HG03280 (cell line): ENCODE measurements around the gene TBX3.

Experiments used
- ATAC-seq: cut with Tn5 transposase; IDR thresholded peaks from one replicate; pipeline ENCODE4 v1.9.1; 2021; ENCODE audit warnings: mild to moderate bottlenecking, moderate library complexity; ENCODE audit not compliant: unreplicated experiment

Gene TBX3

DNA sequence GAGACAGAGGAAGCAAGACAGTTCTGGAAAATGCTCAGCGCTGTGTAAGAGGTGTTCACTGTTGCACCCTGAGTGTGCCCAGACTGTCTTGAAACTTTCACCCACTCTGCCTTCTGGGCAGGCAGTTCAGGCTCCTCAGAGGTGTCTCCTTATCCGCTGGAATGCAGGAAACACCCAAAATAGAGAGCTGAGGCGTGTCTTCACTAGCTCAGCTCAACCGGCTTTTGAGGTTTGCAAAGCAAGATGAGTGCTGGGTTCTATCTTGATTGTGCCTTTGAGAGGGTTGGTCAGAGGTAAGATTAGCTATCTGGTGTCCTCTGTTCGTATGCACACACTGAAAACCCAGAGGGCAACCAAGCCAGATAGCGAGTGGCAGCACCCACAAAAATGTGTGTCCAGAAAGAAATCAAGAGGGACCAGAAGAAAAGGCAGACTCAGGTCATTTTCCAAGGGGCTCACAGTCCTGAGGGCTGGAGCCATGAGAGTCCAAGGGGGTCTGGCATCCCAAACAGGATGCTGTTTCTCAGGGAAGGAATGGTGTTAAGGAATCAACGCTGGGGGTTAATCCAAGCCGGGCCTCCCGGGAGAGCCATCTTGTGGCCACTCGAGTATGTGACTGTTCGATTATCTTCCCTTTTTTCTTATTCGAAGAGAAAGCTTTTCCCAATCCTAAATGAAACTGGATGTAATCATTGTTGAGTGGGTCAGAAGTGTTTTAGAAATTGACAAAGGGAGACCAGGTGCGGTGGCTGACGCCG lies 47.1 kb downstream of the TBX3 start:
- no peak for ATAC-seq

DNA sequence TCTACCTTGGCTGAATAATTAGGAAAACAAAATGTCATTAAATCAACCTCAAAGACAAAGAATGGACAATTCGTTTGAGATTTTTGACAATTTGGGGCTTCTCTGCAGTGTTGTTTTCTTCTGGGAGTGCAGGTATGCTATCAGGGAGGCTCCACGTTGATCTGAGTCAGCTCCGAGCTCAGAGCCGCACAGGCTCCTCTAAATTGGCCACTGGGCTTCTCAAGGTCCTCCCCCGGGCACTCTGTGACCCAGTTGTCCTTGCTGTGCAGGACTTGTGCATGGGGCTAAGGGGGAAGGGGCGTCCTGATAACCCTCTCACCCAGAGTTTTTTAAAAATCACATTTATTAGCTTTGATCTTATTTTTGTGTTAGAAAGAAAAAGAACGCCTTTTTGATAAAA lies 52.7 kb downstream of the TBX3 start:
- no peak for ATAC-seq

DNA sequence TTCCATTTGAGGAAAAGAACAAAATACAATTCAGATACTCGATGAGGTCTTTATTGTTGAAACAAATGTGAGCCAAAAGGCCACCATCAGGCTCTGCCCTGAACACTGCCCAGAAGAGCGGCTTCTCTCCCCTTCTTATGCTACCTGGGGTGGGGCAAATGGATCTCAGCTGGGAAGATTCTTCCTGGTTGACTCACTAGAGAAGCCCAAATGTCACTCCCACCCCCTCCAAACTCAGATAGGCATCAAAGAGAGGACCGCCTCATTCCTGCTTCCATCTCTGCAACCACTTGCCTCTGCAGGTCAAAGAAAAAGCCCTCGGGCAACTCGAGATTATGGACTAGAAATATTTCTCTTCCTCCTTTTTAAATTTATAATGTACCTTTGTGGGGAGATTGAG lies 55.8 kb downstream of the TBX3 start:
- no peak for ATAC-seq

DNA sequence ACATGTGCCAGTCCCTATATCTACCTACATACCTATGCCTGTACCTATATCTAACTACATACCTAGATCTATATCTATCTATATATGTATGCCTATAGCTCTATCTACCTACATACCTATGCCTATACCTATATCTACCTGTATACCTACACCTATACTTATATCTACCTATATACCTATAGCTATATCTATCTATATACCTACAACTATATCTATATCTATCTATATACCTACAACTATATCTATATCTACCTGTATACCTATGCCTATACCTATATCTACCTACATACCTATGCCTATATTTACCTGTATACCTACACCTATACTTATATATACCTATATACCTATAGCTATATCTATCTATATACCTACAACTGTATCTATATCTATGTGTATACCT lies 56.6 kb downstream of the TBX3 start:
- no peak for ATAC-seq

DNA sequence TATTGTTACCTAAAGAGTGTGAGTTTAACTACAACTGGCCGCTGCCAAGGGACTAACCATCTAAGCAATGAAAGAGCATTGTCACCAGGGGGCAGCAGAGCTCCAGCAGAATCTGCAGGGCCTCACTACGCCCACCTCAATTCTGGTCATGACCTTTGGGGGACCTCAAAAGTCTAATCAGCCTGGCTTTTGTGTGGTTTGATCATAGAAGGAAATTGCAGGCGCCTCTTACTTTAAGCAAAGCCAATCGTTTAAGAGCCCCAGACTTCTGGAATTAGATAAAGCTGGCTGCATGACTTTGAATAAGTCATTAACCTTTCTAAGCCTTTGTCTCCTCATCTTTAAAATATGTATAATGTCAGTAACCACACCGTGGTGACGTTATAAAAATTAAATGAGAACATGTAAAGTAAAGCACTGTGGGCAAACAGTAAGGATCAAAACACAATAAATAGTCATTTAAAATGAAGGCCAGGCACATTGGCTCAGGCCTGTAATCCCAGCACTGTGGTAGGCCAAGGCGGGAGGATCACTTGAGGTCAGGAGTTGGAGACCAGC lies 58.6 kb downstream of the TBX3 start:
- ATAC-seq = no peak

- no peak for ATAC-seq
These were observed 60.2 kb downstream of the TBX3 start for GRCh38 chr12:114623737-114624136.
